Activated CD4-positive, alpha-beta memory T cell treated with anti-CD3 and anti-CD28 coated beads for 36 hours (primary cell): ENCODE data around the gene OOSP2. TPM values are rescaled to one million over a fixed set of nuclear protein-coding genes. Genes with fewer than 3 reads are reported as not detected.
"Not testable (repeated sequence)": the region's sequence is repeated elsewhere in the genome, so short reads cannot be mapped to it uniquely, and the experiment has no call there.

Source experiments
- CTCF ChIA-PET: fragments of 350-600 bp; sonication (Branson Sonifier 250); formaldehyde crosslinking; loops from one replicate; lab custom pipeline; 2021; ENCODE audit warnings: antibody characterized with exemption, inconsistent platforms; lab: Charles Lee
- POLR2A ChIA-PET: fragments of 350-600 bp; sonication (Branson Sonifier 250); formaldehyde crosslinking; loops from one replicate; lab custom pipeline; 2021; ENCODE audit warnings: antibody characterized with exemption; lab: Charles Lee
- DNase-seq: peaks from one replicate; pipeline ENCODE4 v3.0.0-alpha.2; 2020
- H3K27ac Mint-ChIP-seq: one replicate; pipeline ENCODE4 v1.8.0; 2021; ENCODE audit warnings: mixed read lengths
- H3K27me3 Mint-ChIP-seq: one replicate; pipeline ENCODE4 v1.8.0; 2021; ENCODE audit warnings: mixed read lengths
- H3K36me3 Mint-ChIP-seq: one replicate; pipeline ENCODE4 v1.8.0; 2021; ENCODE audit warnings: mixed read lengths
- H3K4me1 Mint-ChIP-seq: one replicate; pipeline ENCODE4 v1.8.0; 2021; ENCODE audit warnings: low read depth, mixed read lengths
- H3K4me3 Mint-ChIP-seq: one replicate; pipeline ENCODE4 v1.8.0; 2021; ENCODE audit warnings: mild to moderate bottlenecking, mixed read lengths
- H3K9me3 Mint-ChIP-seq: one replicate; pipeline ENCODE4 v1.8.0; 2021; ENCODE audit warnings: mixed read lengths
- intact Hi-C: fragments of 100-400 bp; cut with micrococcal nuclease; formaldehyde crosslinking; loops from one replicate; pipeline ENCODE4 v1.15.1; 2023
- total RNA-seq, 2 experiments: library from RNA; stranded (reverse); gene quantifications; one replicate each; pipeline ENCODE4 v1.2.3, GENCODE V29; 2021

Gene OOSP2
- not detected for total RNA-seq

GRCh38 chr11:60040109-60040508 lies at the start of gene OOSP2:
Gene OOSP2, plus strand, starts transcription at chr11:60040409. Its CDS starts 51 bp downstream, at chr11:60040460.
- Mint-ChIP-seq H3K4me3 (no peak within 1 kb of the TSS), H3K27ac (no peak within 1 kb of the TSS), H3K36me3 (no peaks in the 10 kb centered on the region), H3K4me1 (no peaks in the 10 kb centered on the region), H3K27me3 (peaks cover 4% of the 10 kb centered on the region), H3K9me3 (no peaks in the 10 kb centered on the region)
- ChIA-PET POLR2A (no interaction called here), CTCF (no interaction called here)
- intact Hi-C loops: no loop called here
- no peak for DNase-seq

- DNase-seq: no peak
- H3K4me1 Mint-ChIP-seq: no peaks in the 10 kb centered on the region
- no peak overlapping the region for H3K4me3 Mint-ChIP-seq
- H3K27me3 Mint-ChIP-seq: peaks cover 13% of the 10 kb centered on the region
- POLR2A ChIA-PET: no interaction called here
- H3K36me3 Mint-ChIP-seq: no peaks in the 10 kb centered on the region
- CTCF ChIA-PET: no interaction called here
- H3K9me3 Mint-ChIP-seq: peaks cover 14% of the 10 kb centered on the region
- no peak overlapping the region for H3K27ac Mint-ChIP-seq
- intact Hi-C loops: no loop called here
Observed at GRCh38 chr11:59990421-59990820, 49.8 kb upstream of the OOSP2 start.

- Mint-ChIP-seq H3K4me3 (no peak overlapping the region), H3K27me3 (peaks cover 13% of the 10 kb centered on the region), H3K9me3 (peaks cover 14% of the 10 kb centered on the region), H3K4me1 (no peaks in the 10 kb centered on the region), H3K36me3 (no peaks in the 10 kb centered on the region), H3K27ac (no peak overlapping the region)
- ChIA-PET POLR2A (no interaction called here), CTCF (no interaction called here)
- intact Hi-C loops: no loop called here
- DNase-seq: no peak
Observed at GRCh38 chr11:59992425-59992824, 47.8 kb upstream of the OOSP2 start.

GRCh38 chr11:59997800-59998199 lies 42.4 kb upstream of the OOSP2 start:
- CTCF ChIA-PET: no interaction called here
- intact Hi-C loops: no loop called here
- POLR2A ChIA-PET: no interaction called here

GRCh38 chr11:59999691-60000090 lies 40.5 kb upstream of the OOSP2 start:
- no peak overlapping the region for H3K4me3 Mint-ChIP-seq
- no peaks in the 10 kb centered on the region for H3K4me1 Mint-ChIP-seq
- no peaks in the 10 kb centered on the region for H3K9me3 Mint-ChIP-seq
- ChIA-PET CTCF (no interaction called here), POLR2A (no interaction called here)
- H3K36me3 Mint-ChIP-seq: no peaks in the 10 kb centered on the region
- peaks cover 10% of the 10 kb centered on the region for H3K27me3 Mint-ChIP-seq
- no peak for DNase-seq
- intact Hi-C loops: no loop called here
- H3K27ac Mint-ChIP-seq: no peak overlapping the region

More at GRCh38 chr11:59997800-59998199, 42.4 kb upstream of the OOSP2 start:
- DNase-seq: no peak
- Mint-ChIP-seq H3K27ac (no peak overlapping the region), H3K27me3 (peaks cover 10% of the 10 kb centered on the region), H3K4me3 (no peak overlapping the region), H3K9me3 (no peaks in the 10 kb centered on the region), H3K36me3 (no peaks in the 10 kb centered on the region), H3K4me1 (no peaks in the 10 kb centered on the region)

GRCh38 chr11:60003729-60004128 lies 36.5 kb upstream of the OOSP2 start:
- Mint-ChIP-seq H3K27me3 (peaks cover 10% of the 10 kb centered on the region), H3K4me3 (no peak overlapping the region), H3K9me3 (no peaks in the 10 kb centered on the region), H3K27ac (no peak overlapping the region), H3K4me1 (no peaks in the 10 kb centered on the region), H3K36me3 (no peaks in the 10 kb centered on the region)
- DNase-seq: no peak
- CTCF ChIA-PET: no interaction called here
- intact Hi-C loops: no loop called here
- POLR2A ChIA-PET: no interaction called here

- ChIA-PET CTCF (interaction anchor here (0.5 kb wide), 1 partner anchor 1787 kb away, joined by 3 read pairs; the partner anchor contains the start of gene TMEM258), POLR2A (no interaction called here)
- H3K9me3 Mint-ChIP-seq: no peaks in the 10 kb centered on the region
- no peak for DNase-seq
- peaks cover 15% of the 10 kb centered on the region for H3K27me3 Mint-ChIP-seq
- H3K27ac Mint-ChIP-seq: no peak overlapping the region
- H3K4me3 Mint-ChIP-seq: no peak overlapping the region
- intact Hi-C loops: no loop called here
- H3K36me3 Mint-ChIP-seq: no peaks in the 10 kb centered on the region
- H3K4me1 Mint-ChIP-seq: no peaks in the 10 kb centered on the region
Observed at GRCh38 chr11:60005360-60005759, 34.8 kb upstream of the OOSP2 start.

- Mint-ChIP-seq H3K27me3 (peaks cover 12% of the 10 kb centered on the region), H3K36me3 (no peaks in the 10 kb centered on the region), H3K27ac (no peak within 1 kb of the TSS), H3K4me1 (no peaks in the 10 kb centered on the region), H3K9me3 (peaks cover 2% of the 10 kb centered on the region), H3K4me3 (no peak within 1 kb of the TSS)
- intact Hi-C loops: no loop called here
- POLR2A ChIA-PET: no interaction called here
- CTCF ChIA-PET: no interaction called here
- DNase-seq: no peak
Observed at GRCh38 chr11:60016881-60017280, 23.3 kb upstream of the OOSP2 start, which contains the start of gene OOSP4B. Gene OOSP4B, plus strand, starts transcription at chr11:60017181.

GRCh38 chr11:60018058-60018457 lies 22.2 kb upstream of the OOSP2 start:
- Mint-ChIP-seq H3K9me3 (no peaks in the 10 kb centered on the region), H3K4me1 (no peaks in the 10 kb centered on the region), H3K4me3 (no peak overlapping the region), H3K36me3 (no peaks in the 10 kb centered on the region), H3K27me3 (peaks cover 9% of the 10 kb centered on the region), H3K27ac (no peak overlapping the region)
- ChIA-PET CTCF (no interaction called here), POLR2A (no interaction called here)
- intact Hi-C loops: no loop called here
- DNase-seq: no peak

- H3K4me1 Mint-ChIP-seq, H3K9me3 Mint-ChIP-seq, CTCF ChIA-PET, POLR2A ChIA-PET, H3K4me3 Mint-ChIP-seq, H3K27ac Mint-ChIP-seq, DNase-seq, intact Hi-C loops, H3K27me3 Mint-ChIP-seq, H3K36me3 Mint-ChIP-seq: not testable (repeated sequence)
Observed at GRCh38 chr11:60020376-60020775, 19.8 kb upstream of the OOSP2 start.

GRCh38 chr11:60029015-60029632 lies 11.1 kb upstream of the OOSP2 start:
- Mint-ChIP-seq H3K4me1 (no peaks in the 10 kb centered on the region), H3K27me3 (peaks cover 6% of the 10 kb centered on the region)
- CTCF ChIA-PET: no interaction called here

GRCh38 chr11:60050422-60050821 lies 10.2 kb downstream of the OOSP2 start:
- H3K4me3 Mint-ChIP-seq, H3K27me3 Mint-ChIP-seq, H3K36me3 Mint-ChIP-seq, POLR2A ChIA-PET, H3K27ac Mint-ChIP-seq, H3K9me3 Mint-ChIP-seq, DNase-seq, CTCF ChIA-PET, H3K4me1 Mint-ChIP-seq, intact Hi-C loops: not testable (repeated sequence)

More at GRCh38 chr11:60029015-60029632, 11.1 kb upstream of the OOSP2 start:
- H3K36me3 Mint-ChIP-seq: no peaks in the 10 kb centered on the region
- POLR2A ChIA-PET: no interaction called here
- intact Hi-C loops: no loop called here
- H3K9me3 Mint-ChIP-seq: no peaks in the 10 kb centered on the region
- no peak overlapping the region for H3K4me3 Mint-ChIP-seq
- no peak overlapping the region for H3K27ac Mint-ChIP-seq
- no peak for DNase-seq

GRCh38 chr11:60050839-60051238 lies 10.6 kb downstream of the OOSP2 start:
- H3K27me3 Mint-ChIP-seq, DNase-seq, H3K4me3 Mint-ChIP-seq, POLR2A ChIA-PET, H3K36me3 Mint-ChIP-seq, H3K27ac Mint-ChIP-seq, H3K9me3 Mint-ChIP-seq, CTCF ChIA-PET, H3K4me1 Mint-ChIP-seq, intact Hi-C loops: not testable (repeated sequence)
